Measurements from ENCODE around the gene SOCS7. TPM values are rescaled to one million over a fixed set of nuclear protein-coding genes. Genes with fewer than 3 reads are reported as not detected.

Gene SOCS7
- total RNA-seq, 1 donor from 2014 or later, result 11.3 TPM

- no peak for DNase-seq
Measured at GRCh38 chr17:38336838-38337237, 14.8 kb upstream of the SOCS7 start.

GRCh38 chr17:38338053-38338452 lies 13.6 kb upstream of the SOCS7 start:
- DNase-seq, result no peak

DNA sequence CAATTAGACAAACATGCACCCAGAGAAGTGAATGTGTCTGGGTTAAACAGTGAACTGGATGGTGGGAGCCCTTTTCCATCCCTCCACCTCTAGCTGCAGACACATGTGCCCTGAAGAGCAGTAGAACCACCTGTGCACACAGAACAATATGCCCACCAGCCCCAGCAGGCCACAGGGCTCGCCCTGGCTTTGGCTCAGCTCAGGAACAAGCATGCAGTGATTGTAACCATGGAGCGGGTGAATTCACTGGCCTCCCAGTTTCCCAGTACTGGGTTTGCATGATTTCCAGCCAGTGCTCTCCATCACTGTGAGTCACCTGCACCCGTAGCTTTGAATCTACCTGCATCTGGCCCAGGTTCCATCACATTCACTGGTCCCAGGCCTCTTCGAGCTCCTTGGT lies 13.1 kb upstream of the SOCS7 start:
- DNase-seq, result no peak

DNA sequence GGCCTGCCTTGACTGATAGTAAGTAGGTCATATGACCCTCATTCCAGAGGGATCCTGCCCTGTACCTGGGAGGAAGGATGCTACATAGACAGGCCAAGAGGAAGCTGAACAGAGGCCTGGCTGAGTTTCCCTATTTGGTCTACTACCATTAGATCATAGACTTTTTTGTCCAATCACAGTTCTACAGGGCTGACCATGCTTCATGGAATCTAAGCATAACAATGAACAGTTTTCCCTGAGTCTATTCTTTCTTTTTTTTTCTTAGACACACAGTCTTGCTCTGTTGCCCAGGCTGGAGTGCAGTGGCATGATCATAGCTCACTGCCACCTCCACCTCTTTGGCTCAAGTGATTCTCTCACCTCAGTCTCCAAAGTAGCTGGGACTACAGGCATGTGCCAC lies 11.8 kb upstream of the SOCS7 start:
- DNase-seq, result no peak

GRCh38 chr17:38341035-38341721 lies 10.5 kb upstream of the SOCS7 start:
- DNase-seq, result no peak

- DNase-seq, result no peak
Measured at GRCh38 chr17:38342886-38343607, 8.6 kb upstream of the SOCS7 start.

GRCh38 chr17:38343608-38344419 lies 7.8 kb upstream of the SOCS7 start, which contains the start of gene GPR179:
GPR179 (minus strand) TSS chr17:38343956; CDS start chr17:38343789, 167 bp downstream.
- no peak for DNase-seq

DNA sequence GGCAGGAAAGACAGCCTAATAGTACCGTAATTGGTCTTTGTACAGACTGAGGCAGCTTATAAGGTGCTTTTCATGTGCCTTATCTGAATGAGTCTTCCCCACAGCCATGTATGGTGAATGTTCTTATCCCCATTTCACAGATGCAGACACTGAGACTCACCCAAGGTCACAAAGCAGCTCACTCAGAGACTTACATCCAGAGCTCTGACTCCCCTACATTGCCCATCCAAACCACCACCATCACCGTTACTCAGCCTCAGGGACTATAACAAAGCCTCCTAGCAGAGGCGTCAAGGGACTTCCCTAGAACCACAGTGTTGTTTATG lies 7.3 kb upstream of the SOCS7 start:
- DNase-seq, result no peak

GRCh38 chr17:38345743-38346142 lies 5.9 kb upstream of the SOCS7 start:
- DNase-seq, result no peak

GRCh38 chr17:38349097-38349730 lies 2.4 kb upstream of the SOCS7 start:
- peak; percentile 77 for DNase-seq

- DNase-seq, result no peak
Measured at GRCh38 chr17:38350035-38350434, 1.6 kb upstream of the SOCS7 start.

GRCh38 chr17:38352245-38353085 lies 821 bp downstream of the SOCS7 start:
- DNase-seq, result peak; percentile 37

DNA sequence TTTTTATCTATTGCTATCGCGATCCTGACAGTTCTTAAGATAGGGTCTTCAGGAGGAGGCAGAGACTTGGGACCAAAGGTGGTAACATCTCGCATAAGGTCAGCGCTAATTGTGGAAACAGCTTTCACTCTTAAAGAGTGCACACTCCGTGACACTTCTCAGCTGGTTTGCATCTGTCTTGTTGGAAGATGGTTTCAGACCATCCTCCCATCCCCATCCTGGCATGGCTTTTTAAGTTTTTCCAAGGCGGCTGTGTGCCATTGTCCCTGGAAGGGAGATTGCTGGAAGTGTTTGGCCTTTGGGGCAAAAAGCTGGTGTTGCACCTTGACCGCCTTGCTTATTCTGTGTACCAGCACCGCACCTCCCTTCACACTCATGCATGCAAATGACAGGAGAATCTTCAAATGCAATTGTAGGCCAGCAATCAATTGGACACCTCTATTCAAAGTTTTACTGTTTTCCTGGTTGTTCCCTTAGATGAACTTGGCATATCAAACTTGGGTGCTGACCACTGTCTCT lies 1.5 kb downstream of the SOCS7 start:
- no peak for DNase-seq

- DNase-seq, result no peak
Measured at GRCh38 chr17:38353668-38354067, 2.0 kb downstream of the SOCS7 start.

GRCh38 chr17:38354466-38354865 lies 2.8 kb downstream of the SOCS7 start:
- no peak for DNase-seq

DNA sequence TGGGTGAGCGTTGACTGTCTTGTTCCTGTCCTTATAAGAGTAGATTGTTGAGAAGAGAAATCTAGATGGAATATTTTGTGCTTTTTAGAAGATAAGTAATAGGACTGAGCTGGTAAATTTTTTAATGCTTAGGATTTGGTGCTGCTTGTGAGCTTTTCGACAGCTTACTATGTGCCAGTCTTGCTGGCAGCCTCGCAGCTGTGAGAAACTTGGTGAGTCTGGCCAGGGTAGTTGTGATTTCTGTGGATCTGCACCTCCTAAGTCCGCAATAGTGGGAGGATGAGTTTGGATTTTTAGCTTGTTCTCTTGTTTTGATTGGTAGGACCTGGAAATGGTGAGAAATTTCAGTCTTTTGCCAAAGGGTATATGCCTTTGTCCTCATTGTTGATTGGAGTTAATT lies 3.6 kb downstream of the SOCS7 start:
- no peak for DNase-seq

DNA sequence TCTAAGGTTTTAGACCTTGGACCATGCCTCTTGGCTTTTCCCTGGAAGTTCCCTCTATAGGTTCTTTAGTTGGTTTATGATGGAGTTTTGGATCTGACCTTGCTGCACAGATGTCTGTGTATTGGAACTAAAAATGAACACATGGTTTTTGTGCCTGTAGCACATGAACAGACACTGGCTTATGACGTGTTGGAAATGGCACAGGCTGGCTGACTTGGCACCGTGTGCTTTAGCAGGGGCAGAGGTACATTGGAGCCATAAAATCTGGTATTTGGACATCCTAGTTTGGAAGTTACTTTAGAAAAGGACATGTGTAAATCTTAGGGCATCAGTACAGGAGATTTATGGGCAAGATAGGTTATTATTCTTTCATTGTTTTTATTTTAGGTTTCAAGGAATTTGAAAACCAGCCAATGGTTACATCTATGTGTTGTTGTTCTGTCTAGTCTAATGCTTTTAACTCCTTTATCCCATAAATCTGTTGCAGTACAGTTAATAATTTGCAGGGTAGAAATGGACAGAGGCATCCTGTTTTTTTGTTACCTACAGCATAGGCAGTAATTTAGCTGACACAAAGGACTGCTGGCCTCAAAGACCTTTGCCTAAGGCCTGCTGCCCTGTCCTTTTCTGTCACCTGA lies 6.0 kb downstream of the SOCS7 start:
- DNase-seq, result no peak

DNA sequence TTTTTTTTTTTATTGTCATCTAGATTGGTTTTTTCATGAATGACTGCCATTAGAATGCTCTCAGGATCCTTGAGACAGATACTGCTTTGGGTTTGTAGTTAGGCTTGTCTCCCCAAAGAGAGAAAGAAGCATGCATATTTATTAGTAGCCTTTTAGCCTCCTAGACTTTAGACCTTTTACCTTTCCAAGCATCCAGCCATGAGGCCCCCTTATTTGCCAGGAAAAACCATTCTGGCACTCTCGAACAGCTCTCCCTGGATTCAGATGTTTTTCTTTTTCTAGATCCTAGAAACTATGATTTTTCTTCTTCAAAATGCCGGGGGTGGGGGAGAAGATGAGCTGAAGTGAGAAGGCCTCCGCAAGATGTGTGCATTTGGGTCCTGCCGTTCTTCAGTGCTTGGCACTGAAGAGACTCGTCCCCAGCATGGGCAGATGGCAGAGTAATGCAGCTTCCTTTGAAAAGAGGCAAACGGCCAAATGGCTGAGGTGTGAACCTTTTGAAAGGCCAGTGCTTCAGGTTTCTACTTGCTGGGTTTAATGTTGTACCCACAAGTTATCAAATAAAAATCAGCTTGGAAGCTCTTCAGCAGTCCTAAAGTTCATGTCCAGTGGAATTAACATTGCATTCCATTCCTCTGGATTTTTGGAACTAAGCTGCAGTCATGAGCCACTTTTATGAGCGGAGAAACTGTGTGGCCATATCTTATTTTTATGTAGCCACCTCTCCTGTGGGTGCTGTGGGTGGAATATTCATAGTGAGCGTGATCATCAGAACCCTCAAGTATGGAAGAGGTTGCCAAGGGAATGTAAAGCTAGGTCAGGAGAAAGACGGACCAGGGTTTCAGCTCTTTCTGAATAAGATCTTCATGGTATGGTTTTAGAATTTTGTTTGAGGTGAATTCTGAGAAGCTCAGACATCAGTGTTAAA lies 7.2 kb downstream of the SOCS7 start:
- no peak for DNase-seq

DNA sequence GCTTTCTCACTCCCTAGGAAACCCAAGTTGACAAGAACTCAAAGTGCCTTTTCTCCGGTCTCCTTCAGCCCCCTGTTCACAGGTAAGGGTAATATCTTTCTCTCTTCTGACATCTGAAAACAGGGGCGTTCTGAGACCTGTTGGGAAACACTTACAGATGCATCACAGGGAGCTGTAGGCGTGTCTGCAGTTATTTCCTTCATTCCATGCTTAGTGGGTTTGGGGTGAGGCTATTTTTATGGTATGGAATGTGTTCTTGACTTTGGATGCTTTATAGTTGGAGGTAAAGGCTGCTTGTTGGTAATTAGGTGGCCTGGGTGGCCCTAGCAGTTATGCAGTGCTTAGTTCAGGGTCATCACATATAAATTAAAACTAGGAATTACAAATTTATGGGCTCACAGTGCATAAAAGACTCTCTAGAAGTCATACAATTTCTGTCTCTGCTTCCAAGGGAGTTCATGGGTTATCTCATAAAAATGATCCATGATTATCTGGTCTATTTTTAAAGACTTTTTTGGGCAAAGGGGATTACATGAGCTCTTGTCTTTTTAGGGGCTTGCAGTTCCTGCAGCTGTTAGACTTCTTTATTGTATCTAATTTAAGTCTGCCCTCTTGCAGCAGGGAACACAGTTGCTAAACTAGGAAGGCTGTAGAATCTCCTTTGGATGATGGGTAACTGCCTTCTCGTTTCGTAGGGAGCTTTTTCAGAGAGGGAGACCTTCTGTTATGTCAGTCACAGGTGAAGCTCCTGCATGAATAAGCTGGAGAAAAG lies 10.2 kb downstream of the SOCS7 start:
- no peak for DNase-seq
